PC-9 (cell line): ENCODE data around the gene TGFBI. TPM values are rescaled to one million over a fixed set of nuclear protein-coding genes. Genes with fewer than 3 reads are reported as not detected.

Source experiments
- BruUV-seq: library from RNA; stranded (reverse); fragments of 400-500 nt; replicated peaks from 2 replicates; lab custom pipeline; 2021; lab: Mats Ljungman, UMichigan
- CTCF ChIA-PET: fragments of 300-600 bp; sonication (Branson Sonifier 250); formaldehyde crosslinking; loops from one replicate; lab custom pipeline; 2022; ENCODE audit warnings: antibody characterized with exemption; lab: Charles Lee
- POLR2A ChIA-PET: fragments of 300-600 bp; sonication (Branson Sonifier 250); formaldehyde crosslinking; loops from one replicate; lab custom pipeline; 2022; ENCODE audit warnings: antibody characterized with exemption; ENCODE audit not compliant: unreplicated experiment; lab: Charles Lee
- DNase-seq, 2 experiments: peaks; one replicate each; pipeline versions ENCODE4 v3.0.0 to v3.0.0-alpha.2; 2015 to 2022; ENCODE audit warnings: mixed read lengths in 1 of 2
- H2AFZ ChIP-seq: fragments of 200-600 bp; sonication (generic); 2 replicates; pipeline ENCODE4 v1.8.1; 2017; ENCODE audit warnings: antibody characterized with exemption
- H3F3A ChIP-seq: fragments of 200-600 bp; sonication (generic); 2 replicates; pipeline ENCODE4 v1.8.1; 2017; ENCODE audit warnings: antibody characterized with exemption, mild to moderate bottlenecking, low read depth; ENCODE audit not compliant: insufficient read depth
- H3K27ac ChIP-seq: fragments of 200-600 bp; sonication (generic); 2 replicates; pipeline ENCODE4 v1.6.1; 2016; ENCODE audit warnings: mixed run types
- H3K27me3 ChIP-seq: fragments of 200-600 bp; sonication (generic); 2 replicates; pipeline ENCODE4 v1.6.1; 2016; ENCODE audit warnings: low read depth, mixed run types; ENCODE audit not compliant: insufficient read depth
- H3K36me3 ChIP-seq: fragments of 200-600 bp; sonication (generic); 2 replicates; pipeline ENCODE4 v1.6.1; 2016; ENCODE audit warnings: low read depth, mixed run types
- H3K4me1 ChIP-seq: fragments of 200-600 bp; sonication (generic); replicated peaks from 2 replicates; pipeline ENCODE4 v1.6.1; 2016; ENCODE audit warnings: mixed run types; ENCODE audit not compliant: insufficient read depth
- H3K4me2 ChIP-seq: fragments of 200-600 bp; sonication (generic); 2 replicates; pipeline ENCODE4 v1.6.1; 2017; ENCODE audit warnings: mixed run types
- H3K4me3 ChIP-seq: fragments of 200-600 bp; sonication (generic); 2 replicates; pipeline ENCODE4 v1.6.1; 2016; ENCODE audit warnings: mixed run types
- H3K79me2 ChIP-seq: fragments of 200-600 bp; sonication (generic); 2 replicates; pipeline ENCODE4 v1.6.1; 2017; ENCODE audit warnings: low read depth, mixed run types
- H3K9me2 ChIP-seq: fragments of 200-600 bp; sonication (generic); 2 replicates; pipeline ENCODE4 v1.8.1; 2017; ENCODE audit warnings: mild to moderate bottlenecking; ENCODE audit not compliant: insufficient read depth
- H3K9me3 ChIP-seq: fragments of 200-600 bp; sonication (generic); 2 replicates; pipeline ENCODE4 v1.8.1; 2016; ENCODE audit warnings: low read depth; ENCODE audit not compliant: insufficient read depth
- H4K20me1 ChIP-seq: fragments of 200-600 bp; sonication (generic); 2 replicates; pipeline ENCODE4 v1.8.1; 2017; ENCODE audit not compliant: insufficient read depth
- EZH2 ChIP-seq: fragments of 200-600 bp; sonication (generic); IDR thresholded peaks from 2 replicates; pipeline ENCODE4 v1.8.0; 2017; ENCODE audit warnings: antibody characterized with exemption, low read depth
- intact Hi-C: fragments of 100-400 bp; cut with micrococcal nuclease; formaldehyde crosslinking; loops from one replicate; pipeline ENCODE4 v1.10.0; 2022; ENCODE audit not compliant: unreplicated experiment
- total RNA-seq: library from RNA; stranded (reverse); gene quantifications from 2 replicates; pipeline ENCODE4 v1.2.3, GENCODE V29; 2021
- TF ChIP-seq, protein P1 (sequence below): fragments of 200-600 bp; sonication (generic); conservative IDR thresholded peaks from 2 replicates; pipeline ENCODE4 v1.6.1; 2017; ENCODE audit warnings: mixed run types, antibody characterized with exemption, mild to moderate bottlenecking, moderate library complexity

TGFBI gene
- total RNA-seq, 1 experiment from 2014 or later = 437 TPM

DNA sequence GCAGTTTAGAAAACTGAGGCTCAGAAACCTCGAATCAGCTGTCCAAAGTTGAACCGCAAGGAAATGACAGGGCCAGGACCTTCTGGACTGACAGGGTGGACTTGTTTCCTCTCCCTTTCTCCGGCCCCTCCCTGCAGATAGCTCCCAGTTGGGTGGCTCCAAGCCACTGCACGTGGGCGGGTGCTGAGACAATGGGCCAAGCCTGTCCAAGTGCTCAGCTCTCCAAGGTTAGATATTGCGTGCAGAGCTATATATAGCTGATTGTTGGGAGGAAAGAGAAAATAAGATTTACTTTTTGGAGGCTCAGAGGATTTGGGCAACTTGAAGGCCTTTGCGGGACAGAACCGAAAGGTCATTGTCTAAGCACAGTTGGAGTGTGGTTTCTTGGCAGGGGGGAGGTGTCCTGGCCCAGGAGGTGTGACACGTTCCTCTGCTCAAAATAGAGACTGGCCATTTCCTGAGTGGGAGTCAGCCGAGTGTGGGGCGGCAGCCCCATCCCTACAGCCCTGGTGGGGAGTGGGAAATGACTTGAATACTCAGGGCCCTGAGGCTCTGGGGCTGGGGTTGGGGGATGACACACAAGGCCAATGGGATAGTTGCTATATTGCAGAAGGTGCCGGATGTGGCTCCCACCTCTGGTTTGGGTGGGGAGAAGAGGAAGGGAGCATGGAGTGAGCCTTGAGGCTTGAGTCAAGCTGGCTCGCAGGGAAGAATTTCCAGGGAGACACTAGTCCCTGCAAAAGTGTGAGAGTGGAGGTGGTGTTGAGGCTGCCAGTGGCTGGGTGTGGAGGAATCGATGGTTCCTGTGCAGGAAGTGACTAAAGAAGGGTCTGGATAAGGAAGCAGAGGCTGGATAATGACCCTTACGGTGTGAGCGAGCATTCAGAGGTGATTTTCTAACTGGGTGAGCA lies 59.4 kb downstream of the TGFBI start:
- H2AFZ ChIP-seq = no peak overlapping the region; the same call in 1 of the 2 replicates
- H3K4me3 ChIP-seq = no peak overlapping the region
- H3K79me2 ChIP-seq = no peaks in the 10 kb centered on the region
- no peaks in the 10 kb centered on the region for H3K9me2 ChIP-seq
- intact Hi-C loops = loop anchor here (10.0 kb wide), 1 partner anchor 523 kb away; no protein-coding TSS in a partner anchor
- ChIA-PET CTCF (no interaction called here), POLR2A (no interaction called here)
- H3K36me3 ChIP-seq = no peaks in the 10 kb centered on the region
- no peaks in the 10 kb centered on the region for H3F3A ChIP-seq
- no peaks in the 10 kb centered on the region for H4K20me1 ChIP-seq
- no peaks in the 10 kb centered on the region for H3K9me3 ChIP-seq
- BruUV-seq = no TSS peak
- H3K4me1 ChIP-seq = no peaks in the 10 kb centered on the region
- TF ChIP-seq, protein P1, sequence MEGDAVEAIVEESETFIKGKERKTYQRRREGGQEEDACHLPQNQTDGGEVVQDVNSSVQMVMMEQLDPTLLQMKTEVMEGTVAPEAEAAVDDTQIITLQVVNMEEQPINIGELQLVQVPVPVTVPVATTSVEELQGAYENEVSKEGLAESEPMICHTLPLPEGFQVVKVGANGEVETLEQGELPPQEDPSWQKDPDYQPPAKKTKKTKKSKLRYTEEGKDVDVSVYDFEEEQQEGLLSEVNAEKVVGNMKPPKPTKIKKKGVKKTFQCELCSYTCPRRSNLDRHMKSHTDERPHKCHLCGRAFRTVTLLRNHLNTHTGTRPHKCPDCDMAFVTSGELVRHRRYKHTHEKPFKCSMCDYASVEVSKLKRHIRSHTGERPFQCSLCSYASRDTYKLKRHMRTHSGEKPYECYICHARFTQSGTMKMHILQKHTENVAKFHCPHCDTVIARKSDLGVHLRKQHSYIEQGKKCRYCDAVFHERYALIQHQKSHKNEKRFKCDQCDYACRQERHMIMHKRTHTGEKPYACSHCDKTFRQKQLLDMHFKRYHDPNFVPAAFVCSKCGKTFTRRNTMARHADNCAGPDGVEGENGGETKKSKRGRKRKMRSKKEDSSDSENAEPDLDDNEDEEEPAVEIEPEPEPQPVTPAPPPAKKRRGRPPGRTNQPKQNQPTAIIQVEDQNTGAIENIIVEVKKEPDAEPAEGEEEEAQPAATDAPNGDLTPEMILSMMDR = no peak
- no peak for TF ChIP-seq EZH2
- H3K27me3 ChIP-seq = no peaks in the 10 kb centered on the region
- H3K4me2 ChIP-seq = no peak overlapping the region
- H3K27ac ChIP-seq = no peak overlapping the region
- DNase-seq = peak in 1 of 2 experiments; percentile 16

DNA sequence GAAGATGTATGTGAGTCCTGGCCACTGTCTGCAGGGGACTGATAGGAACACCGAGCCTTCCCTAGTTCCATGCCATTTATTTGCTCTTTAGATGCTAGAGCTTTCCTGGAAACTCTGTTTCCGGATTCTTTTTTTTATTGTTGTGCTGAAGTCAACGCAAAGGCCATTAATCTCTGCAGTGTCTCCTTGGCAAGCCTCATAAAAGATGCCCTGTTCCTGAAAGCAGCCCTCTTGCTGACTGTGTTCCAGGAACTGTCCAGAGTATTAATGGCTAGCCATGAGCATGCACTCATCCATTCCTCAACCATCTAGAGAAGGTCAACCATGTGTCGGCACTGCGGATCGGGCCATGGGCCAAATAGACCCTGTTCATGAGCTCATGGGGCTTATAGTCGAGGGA lies 61.0 kb downstream of the TGFBI start:
- no peak overlapping the region for H2AFZ ChIP-seq
- H3K9me3 ChIP-seq = no peaks in the 10 kb centered on the region
- H3K27ac ChIP-seq = no peak overlapping the region
- no peaks in the 10 kb centered on the region for H3K27me3 ChIP-seq
- H3K4me1 ChIP-seq = no peaks in the 10 kb centered on the region
- ChIA-PET POLR2A (no interaction called here), CTCF (no interaction called here)
- DNase-seq = no peak
- H3F3A ChIP-seq = no peaks in the 10 kb centered on the region
- H4K20me1 ChIP-seq = no peaks in the 10 kb centered on the region
- no peaks in the 10 kb centered on the region for H3K79me2 ChIP-seq
- no peak for TF ChIP-seq EZH2
- intact Hi-C loops = loop anchor here (10.0 kb wide), 1 partner anchor 525 kb away; no protein-coding TSS in a partner anchor
- no TSS peak for BruUV-seq
- H3K4me3 ChIP-seq = no peak overlapping the region
- H3K36me3 ChIP-seq = no peaks in the 10 kb centered on the region
- no peaks in the 10 kb centered on the region for H3K9me2 ChIP-seq
- H3K4me2 ChIP-seq = no peak overlapping the region

DNA sequence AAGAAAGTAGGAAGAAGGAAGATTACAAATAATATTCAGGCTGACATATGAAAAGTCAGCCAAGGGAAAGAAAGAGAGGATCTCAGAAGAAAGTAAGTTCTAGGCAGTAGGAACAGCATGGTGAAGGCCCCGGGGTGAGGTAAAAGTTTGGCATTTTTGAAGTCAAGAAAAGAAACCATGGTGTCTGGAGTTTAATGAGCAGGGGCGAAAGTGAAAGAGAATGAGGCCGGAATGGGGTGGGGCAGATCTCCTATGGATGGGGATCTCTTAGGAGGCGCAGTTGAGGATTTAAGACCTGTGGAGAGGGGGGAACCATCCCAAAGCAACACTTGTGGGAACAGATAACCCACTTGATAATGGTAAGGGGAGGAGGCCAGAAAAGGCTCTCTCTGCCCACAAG lies 61.5 kb downstream of the TGFBI start:
- BruUV-seq = no TSS peak
- CTCF ChIA-PET = no interaction called here
- POLR2A ChIA-PET = no interaction called here

More for the DNA sequence above, 61.5 kb downstream of the TGFBI start:
- intact Hi-C loops = no loop called here
- no peaks in the 10 kb centered on the region for H3K79me2 ChIP-seq
- no peak overlapping the region for H3K4me2 ChIP-seq
- no peaks in the 10 kb centered on the region for H3F3A ChIP-seq
- H3K27me3 ChIP-seq = no peaks in the 10 kb centered on the region
- no peak for DNase-seq
- H3K27ac ChIP-seq = no peak overlapping the region
- 0 out of 2 replicates have a peak, but pooled peaks cover 1% of the 10 kb centered on the region for H3K4me1 ChIP-seq
- H3K9me3 ChIP-seq = no peaks in the 10 kb centered on the region
- H3K4me3 ChIP-seq = no peak overlapping the region
- H4K20me1 ChIP-seq = no peaks in the 10 kb centered on the region
- no peaks in the 10 kb centered on the region for H3K36me3 ChIP-seq
- no peak overlapping the region for H2AFZ ChIP-seq
- no peaks in the 10 kb centered on the region for H3K9me2 ChIP-seq
- TF ChIP-seq, protein P1 = no peak
- TF ChIP-seq EZH2 = no peak
